IPS DF 19.7 (cell line): ENCODE data around the gene KDR.

Experiments used
- DNase-seq: peaks from one replicate; pipeline ENCODE4 v3.0.0-alpha.2; 2013; ENCODE audit warnings: low read depth, low spot score

Gene KDR

GRCh38 chr4:55123791-55124190 lies 1.6 kb downstream of the KDR start:
- no peak for DNase-seq

- no peak for DNase-seq
Measured at GRCh38 chr4:55122235-55122634, 3.2 kb downstream of the KDR start.

GRCh38 chr4:55121246-55121645 lies 4.1 kb downstream of the KDR start:
- no peak for DNase-seq

GRCh38 chr4:55118397-55118796 lies 7.0 kb downstream of the KDR start:
- DNase-seq: no peak

GRCh38 chr4:55117511-55117910 lies 7.9 kb downstream of the KDR start:
- DNase-seq: no peak

- DNase-seq: no peak
Measured at GRCh38 chr4:55116450-55116849, 8.9 kb downstream of the KDR start.

GRCh38 chr4:55111601-55112000 lies 13.8 kb downstream of the KDR start:
- DNase-seq: no peak

GRCh38 chr4:55110131-55110530 lies 15.3 kb downstream of the KDR start:
- DNase-seq: no peak

GRCh38 chr4:55107054-55107453 lies 18.3 kb downstream of the KDR start:
- no peak for DNase-seq

GRCh38 chr4:55103224-55103623 lies 22.2 kb downstream of the KDR start:
- no peak for DNase-seq

GRCh38 chr4:55099816-55100215 lies 25.6 kb downstream of the KDR start:
- no peak for DNase-seq

GRCh38 chr4:55098456-55099204 lies 26.8 kb downstream of the KDR start:
- DNase-seq: no peak

GRCh38 chr4:55096619-55097018 lies 28.8 kb downstream of the KDR start:
- no peak for DNase-seq

- no peak for DNase-seq
Measured at GRCh38 chr4:55096045-55096444, 29.4 kb downstream of the KDR start.

- DNase-seq: no peak
Measured at GRCh38 chr4:55092504-55092903, 32.9 kb downstream of the KDR start.

- DNase-seq: no peak
Measured at GRCh38 chr4:55089916-55090315, 35.5 kb downstream of the KDR start.

- DNase-seq: no peak
Measured at GRCh38 chr4:55087913-55088260, 37.5 kb downstream of the KDR start.

- DNase-seq: no peak
Measured at GRCh38 chr4:55087009-55087912, 38.1 kb downstream of the KDR start.

GRCh38 chr4:55086578-55086977 lies 38.8 kb downstream of the KDR start:
- DNase-seq: no peak

- no peak for DNase-seq
Measured at GRCh38 chr4:55083735-55084134, 41.7 kb downstream of the KDR start.

GRCh38 chr4:55082756-55083155 lies 42.6 kb downstream of the KDR start:
- DNase-seq: no peak

- DNase-seq: no peak
Measured at GRCh38 chr4:55080174-55080865, 45.1 kb downstream of the KDR start.
